GM12864 (cell line): Measurements from ENCODE around the gene ADAMTS13.
"Not testable (repeated sequence)": the region's sequence is repeated elsewhere in the genome, so short reads cannot be mapped to it uniquely, and the experiment has no call there.

Experiments
- DNase-seq: peaks from one replicate; pipeline ENCODE4 v3.0.0-alpha.2; 2011; ENCODE audit warnings: low read depth
- H3K4me3 ChIP-seq: 2 replicates; pipeline ENCODE4 v1.5.1; 2011; ENCODE audit warnings: mild to moderate bottlenecking, low read depth, low read length, control low read depth
- TF ChIP-seq, protein P1 (sequence below): IDR thresholded peaks from 2 replicates; pipeline ENCODE4 v1.5.1; 2011; ENCODE audit warnings: low read depth, mild to moderate bottlenecking, moderate library complexity, low read length, control low read depth, inconsistent platforms; ENCODE audit errors: missing control alignments

The ADAMTS13 gene

DNA sequence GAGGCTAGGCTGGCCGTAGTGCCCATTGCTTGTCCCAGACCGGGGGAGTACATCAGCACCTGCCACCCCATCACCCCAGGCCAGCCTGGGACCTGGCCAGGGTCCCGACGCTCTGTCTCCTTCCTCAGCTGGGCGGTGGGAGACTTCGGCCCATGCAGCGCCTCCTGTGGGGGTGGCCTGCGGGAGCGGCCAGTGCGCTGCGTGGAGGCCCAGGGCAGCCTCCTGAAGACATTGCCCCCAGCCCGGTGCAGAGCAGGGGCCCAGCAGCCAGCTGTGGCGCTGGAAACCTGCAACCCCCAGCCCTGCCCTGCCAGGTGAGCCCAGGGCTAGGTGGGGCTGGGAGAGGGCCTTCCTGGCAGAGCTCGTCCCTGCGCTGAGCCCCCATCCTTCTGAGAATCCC is 21.1 kb downstream of the ADAMTS13 start:
- DNase-seq: no peak
- no peak overlapping the region for H3K4me3 ChIP-seq

DNA sequence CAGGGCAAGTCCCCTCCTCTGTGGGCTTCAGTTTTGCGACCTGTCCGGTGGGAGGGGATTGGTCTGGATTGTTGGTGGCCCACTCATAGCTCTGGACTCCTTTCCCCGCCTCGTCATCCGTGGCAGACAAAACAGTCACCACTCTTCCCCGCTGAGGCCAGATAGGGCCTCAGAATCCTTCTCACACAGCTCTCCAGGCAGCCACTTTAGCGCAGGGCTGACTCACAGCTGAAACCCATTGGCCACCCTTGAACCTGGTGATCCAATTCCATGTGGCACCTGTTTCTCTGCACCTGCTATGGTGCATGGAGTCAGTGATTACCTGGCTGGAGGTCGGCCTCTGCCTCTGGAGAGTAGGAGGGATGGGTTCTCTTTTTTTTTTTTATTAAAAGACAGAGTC is 21.8 kb downstream of the ADAMTS13 start:
- no peak overlapping the region for H3K4me3 ChIP-seq
- TF ChIP-seq, protein P1, sequence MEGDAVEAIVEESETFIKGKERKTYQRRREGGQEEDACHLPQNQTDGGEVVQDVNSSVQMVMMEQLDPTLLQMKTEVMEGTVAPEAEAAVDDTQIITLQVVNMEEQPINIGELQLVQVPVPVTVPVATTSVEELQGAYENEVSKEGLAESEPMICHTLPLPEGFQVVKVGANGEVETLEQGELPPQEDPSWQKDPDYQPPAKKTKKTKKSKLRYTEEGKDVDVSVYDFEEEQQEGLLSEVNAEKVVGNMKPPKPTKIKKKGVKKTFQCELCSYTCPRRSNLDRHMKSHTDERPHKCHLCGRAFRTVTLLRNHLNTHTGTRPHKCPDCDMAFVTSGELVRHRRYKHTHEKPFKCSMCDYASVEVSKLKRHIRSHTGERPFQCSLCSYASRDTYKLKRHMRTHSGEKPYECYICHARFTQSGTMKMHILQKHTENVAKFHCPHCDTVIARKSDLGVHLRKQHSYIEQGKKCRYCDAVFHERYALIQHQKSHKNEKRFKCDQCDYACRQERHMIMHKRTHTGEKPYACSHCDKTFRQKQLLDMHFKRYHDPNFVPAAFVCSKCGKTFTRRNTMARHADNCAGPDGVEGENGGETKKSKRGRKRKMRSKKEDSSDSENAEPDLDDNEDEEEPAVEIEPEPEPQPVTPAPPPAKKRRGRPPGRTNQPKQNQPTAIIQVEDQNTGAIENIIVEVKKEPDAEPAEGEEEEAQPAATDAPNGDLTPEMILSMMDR: no peak
- DNase-seq: no peak

More for the DNA sequence above, 21.1 kb downstream of the ADAMTS13 start:
- TF ChIP-seq, protein P1: no peak

DNA sequence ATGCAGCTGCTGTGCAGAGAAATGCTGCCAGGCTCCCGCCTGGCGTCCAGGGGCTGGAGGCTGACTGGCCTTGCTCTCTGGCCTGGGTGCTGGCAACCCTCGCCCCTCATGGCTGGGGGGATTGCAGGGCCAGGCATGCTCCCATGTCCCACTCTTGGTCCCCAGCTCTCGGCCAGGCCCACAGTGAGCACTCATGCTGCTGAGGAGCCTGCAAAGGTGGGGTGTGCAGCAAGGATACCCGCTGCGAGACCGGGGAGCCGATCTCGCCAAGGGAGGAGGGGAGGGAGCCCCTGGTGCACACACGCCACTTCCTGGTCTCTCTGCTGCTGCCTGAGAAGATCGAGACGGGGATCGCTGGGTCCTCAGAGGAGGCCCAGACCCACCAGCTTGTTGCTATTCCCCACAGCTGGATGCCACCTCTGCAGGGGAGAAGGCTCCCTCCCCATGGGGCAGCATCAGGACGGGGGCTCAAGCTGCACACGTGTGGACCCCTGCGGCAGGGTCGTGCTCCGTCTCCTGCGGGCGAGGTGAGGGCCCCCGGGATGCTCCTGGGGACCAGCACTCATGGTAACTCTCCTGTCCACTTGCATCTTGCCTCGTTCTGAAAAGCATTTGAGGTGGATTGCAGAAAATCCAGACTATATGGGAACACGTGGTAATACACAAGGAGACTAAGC is 23.3 kb downstream of the ADAMTS13 start:
- DNase-seq: no peak
- TF ChIP-seq, protein P1: no peak
- H3K4me3 ChIP-seq: no peak overlapping the region

DNA sequence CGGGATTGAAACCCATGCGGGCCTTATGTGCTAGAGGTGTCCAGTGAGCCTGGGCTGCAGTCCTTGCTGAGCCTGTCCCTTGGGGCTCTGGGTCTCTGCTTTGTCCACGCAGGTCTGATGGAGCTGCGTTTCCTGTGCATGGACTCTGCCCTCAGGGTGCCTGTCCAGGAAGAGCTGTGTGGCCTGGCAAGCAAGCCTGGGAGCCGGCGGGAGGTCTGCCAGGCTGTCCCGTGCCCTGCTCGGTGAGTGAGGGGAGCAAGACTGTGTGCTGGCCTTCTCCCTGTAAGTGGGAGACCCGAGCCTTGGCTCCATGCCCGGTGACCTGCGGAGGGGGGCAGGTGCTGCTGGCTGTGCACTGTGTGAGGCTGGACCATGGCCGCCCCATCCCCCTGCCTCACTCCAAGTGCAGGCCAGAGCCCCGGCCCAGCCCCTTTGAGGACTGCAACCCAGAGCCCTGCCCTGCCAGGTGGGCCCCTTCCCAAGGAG is 26.4 kb downstream of the ADAMTS13 start:
- DNase-seq: no peak
- H3K4me3 ChIP-seq: no peak overlapping the region
- TF ChIP-seq, protein P1: no peak

DNA sequence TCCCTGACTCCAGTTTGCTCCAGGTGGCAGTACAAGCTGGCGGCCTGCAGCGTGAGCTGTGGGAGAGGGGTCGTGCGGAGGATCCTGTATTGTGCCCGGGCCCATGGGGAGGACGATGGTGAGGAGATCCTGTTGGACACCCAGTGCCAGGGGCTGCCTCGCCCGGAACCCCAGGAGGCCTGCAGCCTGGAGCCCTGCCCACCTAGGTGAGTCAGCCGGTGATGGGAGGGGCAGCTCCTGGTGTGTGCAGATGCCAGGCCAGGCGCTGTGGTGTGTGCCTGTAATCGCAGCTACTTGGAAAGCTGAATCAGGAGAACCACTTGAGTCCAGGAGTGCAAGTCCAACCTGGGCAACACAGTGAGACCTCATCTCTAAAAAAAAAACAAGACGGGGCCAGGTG is 27.6 kb downstream of the ADAMTS13 start:
- no peak for DNase-seq
- TF ChIP-seq, protein P1: no peak
- H3K4me3 ChIP-seq: no peak overlapping the region

DNA sequence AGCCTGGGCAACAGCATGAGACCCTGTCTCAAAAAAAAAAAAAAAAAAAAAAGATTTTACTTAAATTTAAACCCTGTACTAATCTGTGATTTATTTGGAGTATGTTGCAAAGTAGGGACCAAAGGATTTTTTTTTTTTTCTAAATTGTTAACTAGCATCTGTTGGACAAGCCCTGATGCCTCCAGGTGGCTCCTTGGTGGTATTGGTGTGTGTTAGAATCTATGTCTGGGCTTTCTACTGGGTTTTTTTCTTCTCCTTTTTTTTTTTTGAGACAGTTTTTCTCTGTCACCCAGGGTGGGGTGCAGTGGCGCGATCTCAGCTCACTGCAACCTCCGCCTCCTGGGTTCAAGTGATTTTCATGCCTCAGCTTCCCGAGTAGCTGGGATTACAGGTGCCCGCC is 29.7 kb downstream of the ADAMTS13 start:
- DNase-seq: not testable (repeated sequence)

DNA sequence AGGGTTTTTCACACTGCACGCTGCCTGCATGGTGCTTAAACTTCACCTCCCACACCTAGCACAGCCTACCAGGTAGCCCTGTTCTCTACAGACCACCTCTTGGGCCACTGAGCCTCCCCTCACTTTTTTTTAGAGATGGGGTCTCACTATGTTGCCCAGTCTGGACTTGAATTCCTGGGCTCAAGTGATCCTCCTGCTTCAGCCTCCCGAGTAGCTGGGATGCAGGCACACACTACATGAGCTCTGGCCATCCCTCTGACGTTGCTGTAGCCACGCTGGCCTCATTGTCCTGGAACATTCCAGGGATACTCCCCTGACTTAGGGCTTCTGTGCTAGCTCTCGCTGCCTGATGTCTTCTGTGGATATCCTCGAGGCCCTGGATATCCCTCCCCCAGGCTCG is 30.4 kb downstream of the ADAMTS13 start:
- no peak for DNase-seq
- TF ChIP-seq, protein P1: no peak
- H3K4me3 ChIP-seq: no peak overlapping the region

More for the DNA sequence above, 29.7 kb downstream of the ADAMTS13 start:
- not testable (repeated sequence) for H3K4me3 ChIP-seq
